Erythroblast (primary cell): ENCODE data around the gene TRAF3IP1.

Experiments
- DNase-seq, 2 experiments: peaks; one replicate each; lab custom pipeline; 2025; lab: John Stamatoyannopoulos, UW
- GATA1 ChIP-seq: IDR thresholded peaks from 2 replicates; pipeline ENCODE4 v1.6.1; 2011; ENCODE audit warnings: low read depth, mild to moderate bottlenecking, control low read depth, low read length, moderate library complexity
- POLR2A ChIP-seq: IDR thresholded peaks from 2 replicates; pipeline ENCODE4 v1.6.1; 2011; ENCODE audit warnings: mild to moderate bottlenecking, low read length

TRAF3IP1 gene

DNA sequence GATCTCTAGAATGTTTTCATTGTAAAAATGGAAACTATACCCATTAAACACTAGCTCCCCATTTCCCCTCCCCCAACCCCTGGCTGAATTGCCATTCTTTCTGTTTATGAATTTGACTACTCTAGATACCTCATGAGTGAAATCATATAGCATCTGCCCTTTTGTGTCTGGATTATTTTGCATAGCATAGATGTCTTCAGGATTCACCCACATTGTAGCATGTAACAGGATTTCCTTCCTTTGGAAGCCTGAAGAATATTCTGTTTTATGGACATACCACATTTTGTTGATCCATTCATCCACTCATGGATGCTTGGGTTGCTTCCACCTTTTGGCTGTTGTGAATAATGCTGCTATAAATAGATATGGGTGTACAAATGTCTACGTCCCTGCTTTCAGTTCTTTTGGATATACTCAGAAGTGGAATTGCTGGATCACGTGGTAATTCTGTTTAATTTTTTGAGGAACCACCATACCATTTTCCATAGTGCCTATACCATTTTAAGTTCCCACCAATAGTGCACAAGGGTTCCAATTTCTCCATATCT lies 98.8 kb downstream of the TRAF3IP1 start:
- no peak for TF ChIP-seq POLR2A
- TF ChIP-seq GATA1: no peak
- DNase-seq: no peak

DNA sequence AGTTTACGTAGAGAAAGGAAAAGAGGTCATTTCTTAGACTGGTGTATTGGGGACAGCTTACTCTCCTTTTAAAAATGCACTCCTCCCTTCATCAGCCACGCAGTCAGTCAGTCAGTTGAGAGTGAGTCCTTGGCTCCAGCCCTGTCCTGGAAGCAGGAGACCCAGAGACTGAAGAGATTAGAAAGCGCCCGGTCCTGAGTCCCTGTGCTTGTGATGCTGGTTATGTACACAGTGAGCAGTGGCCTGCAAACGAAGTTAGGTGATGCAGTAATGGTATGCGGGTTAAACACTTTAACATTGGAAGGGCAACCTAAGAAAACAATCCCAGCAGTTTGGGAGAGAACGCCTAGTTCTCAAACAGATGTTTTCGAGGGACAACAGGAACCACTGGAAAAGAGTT lies 100.1 kb downstream of the TRAF3IP1 start:
- no peak for DNase-seq
- TF ChIP-seq GATA1 (no peak), POLR2A (no peak)

DNA sequence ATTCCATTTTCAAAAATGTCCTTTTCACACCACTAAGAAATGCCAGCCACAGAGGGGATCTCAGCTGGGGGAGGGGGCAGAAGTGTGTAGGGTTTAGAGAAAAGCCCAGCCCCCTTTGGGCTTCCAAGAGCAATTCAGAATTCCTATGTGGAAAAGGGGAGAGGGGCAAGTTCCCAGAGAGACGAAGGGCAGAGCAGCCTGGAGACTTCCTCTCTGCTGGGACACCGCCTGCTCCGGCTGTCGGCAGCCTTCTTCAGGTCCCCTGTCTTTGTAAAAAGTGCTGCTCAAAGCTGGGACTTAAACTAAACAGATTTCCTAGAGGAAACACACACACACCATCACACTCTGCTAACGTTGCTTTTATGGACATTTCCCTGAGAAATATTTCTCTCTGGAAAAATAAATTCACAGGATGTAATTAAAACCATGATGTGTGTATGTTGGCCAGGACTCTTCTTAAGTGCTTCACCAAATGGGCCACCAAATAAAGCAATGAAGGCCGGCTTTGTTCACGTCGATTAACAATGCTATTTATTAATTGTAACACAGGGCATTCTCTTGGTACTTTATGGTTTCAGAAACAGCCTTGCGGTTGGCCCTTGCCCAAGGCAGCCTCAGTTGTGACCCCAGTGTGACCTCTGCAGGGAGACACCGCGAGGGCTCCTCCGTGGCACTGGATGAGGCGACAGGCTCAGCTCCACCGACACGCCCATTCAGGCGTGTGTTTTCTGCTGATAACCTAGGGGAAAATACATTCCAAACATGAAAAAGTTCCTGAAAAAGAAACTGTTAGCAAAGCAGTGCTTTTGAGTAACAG lies 100.8 kb downstream of the TRAF3IP1 start:
- no peak for TF ChIP-seq GATA1
- no peak for TF ChIP-seq POLR2A
- peak; percentile 91 to 93 for DNase-seq

DNA sequence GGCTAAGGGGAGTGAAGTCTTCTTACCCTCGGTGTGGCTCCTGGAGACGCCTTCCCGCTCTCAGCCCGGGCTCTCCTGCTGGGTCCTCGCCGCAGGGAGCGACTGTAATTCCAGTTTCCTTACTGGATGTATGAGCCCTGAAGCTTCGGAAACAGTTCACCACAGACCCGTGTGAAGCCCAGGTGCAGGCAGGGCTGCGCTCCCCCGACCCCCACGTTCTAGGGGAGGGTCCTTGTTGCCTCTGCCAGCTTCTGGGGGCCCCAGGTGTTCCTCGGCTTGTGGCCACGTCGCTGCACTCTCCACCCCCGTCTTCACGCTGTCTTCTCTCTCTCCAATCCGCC lies 101.3 kb downstream of the TRAF3IP1 start:
- no peak for DNase-seq
- TF ChIP-seq POLR2A (no peak), GATA1 (no peak)

DNA sequence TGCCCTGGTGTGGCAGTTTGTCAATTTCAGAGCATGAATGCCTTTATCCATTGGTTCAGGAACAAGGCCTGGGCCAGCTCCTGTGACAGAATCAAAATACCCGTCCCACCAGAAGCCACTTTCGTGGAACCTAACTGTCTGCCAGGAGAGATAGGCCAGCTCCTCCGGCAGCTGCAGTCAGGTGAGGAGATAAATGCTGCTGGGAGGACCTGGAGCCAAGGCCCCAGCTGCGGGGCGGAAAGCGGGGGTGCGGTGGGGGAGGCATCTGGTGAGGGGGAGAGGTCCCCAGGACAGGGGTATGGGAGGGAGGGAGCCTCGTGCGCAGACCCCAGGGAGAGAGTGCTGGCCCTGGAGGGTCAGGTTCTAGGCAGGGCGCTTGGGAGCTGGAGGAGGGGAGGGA lies 102.0 kb downstream of the TRAF3IP1 start:
- TF ChIP-seq GATA1 (no peak), POLR2A (no peak)

DNA sequence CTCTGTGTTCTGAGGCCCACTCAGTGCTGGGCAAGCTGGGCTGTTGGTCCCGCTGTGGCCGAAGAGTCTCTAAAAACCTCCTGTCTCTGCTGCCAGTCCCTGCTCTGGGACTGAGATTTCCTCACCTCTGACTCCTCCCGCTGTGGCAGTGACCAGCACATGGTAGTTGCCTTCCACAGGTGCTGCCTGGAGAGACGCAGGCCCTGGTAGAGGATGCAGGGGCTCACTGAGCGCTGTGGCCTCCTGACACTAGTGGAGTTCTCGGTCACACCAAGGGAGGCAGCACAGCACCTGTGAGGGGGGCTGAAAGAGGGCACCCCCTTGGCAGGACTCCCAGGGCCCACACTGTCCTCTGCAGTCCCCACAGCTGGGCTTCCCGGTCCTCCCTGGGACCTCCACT lies 102.6 kb downstream of the TRAF3IP1 start:
- TF ChIP-seq POLR2A: no peak
- no peak for TF ChIP-seq GATA1
- DNase-seq: peak in 1 of 2 experiments; percentile 39

More for the DNA sequence above, 102.0 kb downstream of the TRAF3IP1 start:
- DNase-seq: peak; percentile 88 to 91

DNA sequence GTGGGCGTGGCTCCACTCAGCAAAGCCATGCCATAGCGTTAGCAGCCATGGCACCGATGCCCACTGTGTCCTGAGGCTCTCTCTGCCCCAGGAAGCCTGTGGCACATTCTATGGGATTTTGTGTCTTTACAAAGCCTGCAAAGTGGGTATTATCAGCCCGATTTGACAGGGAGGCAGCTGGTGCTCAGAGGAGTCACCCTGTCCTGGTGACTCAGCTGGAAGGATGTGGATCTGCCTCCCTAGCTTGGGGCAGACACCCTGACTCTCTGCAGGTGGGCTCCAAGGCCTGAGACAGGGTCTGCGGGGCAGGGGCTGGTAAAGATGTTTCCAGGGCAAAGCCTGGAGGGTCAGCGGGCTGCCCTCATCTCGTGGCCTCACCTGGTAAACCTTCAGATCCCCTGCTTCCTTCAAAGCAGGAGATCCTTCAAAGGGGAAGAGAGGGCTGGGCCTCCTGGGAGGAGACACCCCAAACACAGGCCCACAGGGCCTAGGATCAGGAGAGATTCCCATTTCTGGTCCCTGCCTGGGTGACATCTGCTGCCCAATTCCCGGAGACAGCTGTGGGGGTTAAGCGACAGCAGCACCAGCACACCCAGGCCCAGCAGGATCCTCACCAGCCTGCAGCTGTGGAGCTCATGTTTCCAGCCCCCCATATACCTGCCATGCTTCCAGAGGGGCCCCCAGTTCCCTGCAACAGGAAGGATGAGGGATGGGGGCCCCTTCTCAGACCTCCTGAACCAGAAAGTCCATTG lies 103.4 kb downstream of the TRAF3IP1 start:
- no peak for TF ChIP-seq POLR2A
- no peak for TF ChIP-seq GATA1
- peak; percentile 48 to 73 for DNase-seq

DNA sequence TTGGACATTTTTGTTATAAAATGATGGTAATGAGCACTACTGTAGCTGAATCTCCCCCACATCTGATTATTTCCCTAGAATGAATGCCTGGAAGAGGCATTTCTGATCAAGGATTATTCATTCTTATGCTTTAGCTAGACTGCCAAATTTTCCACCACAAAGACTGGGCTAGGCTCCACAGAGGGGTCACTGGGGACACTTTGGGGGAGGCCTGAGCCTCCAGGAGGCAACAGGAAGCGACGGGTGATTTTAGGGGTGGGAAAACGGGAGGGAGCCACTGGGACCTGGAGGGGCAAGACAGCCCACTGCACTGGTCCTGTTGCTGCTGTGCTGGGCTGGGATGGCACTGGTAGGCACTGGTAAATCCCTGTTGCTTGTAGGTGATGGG lies 104.0 kb downstream of the TRAF3IP1 start:
- TF ChIP-seq POLR2A: no peak
- no peak for DNase-seq

DNA sequence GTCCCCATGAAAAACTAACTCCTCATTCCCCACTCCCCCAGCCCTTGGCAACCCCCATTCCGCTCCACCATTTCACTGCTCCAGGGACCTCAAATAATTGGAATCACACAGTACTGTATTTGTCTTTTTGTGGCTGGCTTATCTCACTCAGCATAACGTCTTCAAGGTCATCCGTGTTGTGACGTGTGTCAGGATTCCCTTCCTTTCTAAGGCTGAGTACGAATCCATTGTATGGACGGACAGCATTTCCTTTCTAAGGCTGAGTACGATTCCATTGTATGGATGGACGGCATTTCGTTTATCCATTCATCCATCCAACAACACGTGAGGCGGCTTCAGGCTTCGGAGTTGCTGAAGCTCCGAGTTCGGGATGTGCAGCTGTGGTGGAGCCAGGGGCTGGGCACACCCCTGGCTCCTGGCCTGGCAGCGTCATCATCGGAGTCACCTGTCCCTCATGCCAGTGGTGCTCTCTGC lies 105.2 kb downstream of the TRAF3IP1 start:
- TF ChIP-seq GATA1: no peak

DNA sequence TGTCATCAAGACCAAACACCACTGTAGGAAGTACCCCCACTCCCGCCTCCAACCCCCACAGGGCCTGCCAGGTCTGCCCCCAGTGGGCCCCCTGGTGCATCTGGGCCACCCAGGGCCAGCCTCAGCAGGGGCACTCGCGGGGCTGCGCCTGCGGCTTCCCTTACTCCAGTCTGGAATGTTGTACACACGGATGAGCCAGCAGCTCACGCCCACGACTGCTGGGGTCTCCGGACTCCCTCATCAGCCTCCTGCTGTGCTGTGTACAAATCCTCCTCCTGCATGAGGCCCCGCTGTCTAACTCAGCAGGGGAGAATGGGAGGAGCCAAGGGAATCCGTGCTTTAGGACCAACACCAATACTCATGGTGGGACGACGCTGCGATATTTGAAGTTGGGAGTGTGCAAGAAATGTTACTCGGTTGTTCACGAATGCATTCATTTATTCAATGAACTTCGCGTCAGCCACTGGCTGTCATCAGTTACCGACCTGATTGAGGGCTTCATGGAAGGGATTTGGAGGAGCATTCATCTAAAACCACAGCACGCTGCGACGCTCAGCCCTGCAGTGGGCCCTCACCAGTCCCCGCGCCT lies 105.8 kb downstream of the TRAF3IP1 start:
- no peak for DNase-seq
- TF ChIP-seq POLR2A (no peak), GATA1 (no peak)

More for the DNA sequence above, 105.2 kb downstream of the TRAF3IP1 start:
- no peak for DNase-seq

DNA sequence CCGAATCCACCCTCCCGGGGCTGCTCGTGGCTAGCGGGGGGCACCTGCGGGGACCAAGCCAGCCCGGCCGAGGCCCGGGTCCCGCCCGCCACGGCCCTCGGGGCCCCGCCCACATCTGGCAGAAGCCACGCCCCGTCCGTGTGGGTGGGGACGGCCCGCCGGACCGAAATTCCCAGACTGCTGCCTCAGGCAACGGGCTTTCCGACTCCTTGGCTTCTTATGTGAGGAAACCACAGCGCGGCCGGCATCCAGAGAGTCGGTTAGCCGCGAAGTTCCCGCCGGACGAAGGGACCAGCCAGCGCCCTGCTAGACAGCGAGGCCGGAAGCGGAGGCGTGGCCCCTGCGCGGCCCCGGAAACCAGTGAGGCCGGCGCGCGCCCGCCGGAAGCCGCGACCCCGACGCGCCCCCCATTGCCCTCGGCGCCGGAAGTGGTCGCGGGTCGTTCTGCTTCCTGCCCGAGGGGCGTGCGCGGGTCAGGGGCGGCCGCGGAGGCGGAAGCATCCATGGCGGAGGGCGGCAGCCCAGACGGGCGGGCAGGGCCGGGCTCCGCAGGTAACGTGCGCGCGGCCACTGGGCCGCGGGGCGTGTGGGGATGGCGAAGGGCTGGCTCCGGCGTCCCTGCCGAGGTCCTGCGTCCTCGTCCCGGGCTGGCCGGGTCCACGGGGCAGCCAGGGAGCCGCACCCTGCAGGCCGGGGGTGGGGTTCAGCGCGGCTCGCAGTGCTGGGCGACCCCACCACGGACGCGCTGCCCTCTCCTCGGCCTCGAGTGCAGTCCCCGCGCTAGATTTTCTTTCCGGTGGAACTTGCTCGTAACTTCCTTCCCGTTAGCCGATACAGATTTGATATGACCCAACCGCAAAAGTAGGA lies 106.5 kb downstream of the TRAF3IP1 start, which contains the start of gene ASB1:
TSS of gene ASB1 (plus strand) at position 360 of the 867 bp plus-strand sequence. CDS start at position 504, 144 bp downstream.
- DNase-seq: peak; percentile 78 to 81
- no peak for TF ChIP-seq GATA1
- peak; percentile 58 for TF ChIP-seq POLR2A

DNA sequence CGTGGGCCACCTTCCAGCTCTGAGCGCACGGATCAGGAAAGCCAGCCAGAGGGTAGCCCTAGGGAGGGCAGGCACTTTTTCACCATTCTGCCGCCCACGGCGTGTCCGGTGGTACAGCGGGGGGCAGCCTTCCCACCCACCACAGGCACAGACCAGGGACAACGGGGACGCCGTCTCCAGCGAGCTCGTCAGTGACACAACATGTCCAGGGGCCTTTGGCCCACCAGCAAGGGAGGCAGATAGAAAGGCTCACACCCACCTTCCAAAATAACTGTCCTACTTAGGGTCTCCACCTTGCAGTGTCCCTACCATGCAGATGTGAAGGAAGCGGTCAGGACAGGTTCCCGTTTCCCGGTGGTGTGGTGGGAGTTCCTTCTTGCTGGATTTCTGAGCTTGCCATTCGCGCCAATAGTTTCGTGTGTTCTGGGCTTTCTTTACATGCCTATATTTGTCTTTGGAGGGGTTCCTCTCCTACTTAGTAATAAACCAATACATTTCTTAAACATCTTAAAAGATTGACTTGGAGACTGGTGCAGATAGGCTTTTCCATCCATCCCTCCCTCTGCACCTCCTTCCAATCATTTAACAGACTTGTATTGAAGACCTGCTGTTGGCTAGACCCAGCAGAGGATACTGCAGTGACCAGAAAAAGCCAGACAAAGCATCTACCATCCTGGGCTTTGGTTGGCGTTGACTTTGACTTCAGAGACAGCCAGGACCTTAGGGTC lies 107.3 kb downstream of the TRAF3IP1 start:
- DNase-seq: no peak

More for the DNA sequence above, 107.3 kb downstream of the TRAF3IP1 start:
- TF ChIP-seq GATA1 (no peak), POLR2A (no peak)
